Activated naive CD4-positive, alpha-beta T cell treated with anti-CD3 and anti-CD28 coated beads for 36 hours (primary cell): ENCODE results near the gene KCTD12. TPM values are rescaled to one million over a fixed set of nuclear protein-coding genes. Genes with fewer than 3 reads are reported as not detected.

Experiments used
- CTCF ChIA-PET: fragments of 350-600 bp; sonication (Branson Sonifier 250); formaldehyde crosslinking; loops from one replicate; lab custom pipeline; 2021; ENCODE audit warnings: antibody characterized with exemption; lab: Charles Lee
- DNase-seq: peaks from one replicate; pipeline ENCODE4 v3.0.0-alpha.2; 2020
- H3K27ac Mint-ChIP-seq: one replicate; pipeline ENCODE4 v1.8.0; 2021; ENCODE audit warnings: mild to moderate bottlenecking, mixed read lengths
- H3K27me3 Mint-ChIP-seq: one replicate; pipeline ENCODE4 v1.8.0; 2021; ENCODE audit warnings: low read depth, mixed read lengths
- H3K36me3 Mint-ChIP-seq: one replicate; pipeline ENCODE4 v1.8.0; 2021; ENCODE audit warnings: low read depth, mixed read lengths
- H3K4me1 Mint-ChIP-seq: one replicate; pipeline ENCODE4 v1.8.0; 2021; ENCODE audit warnings: low read depth, mixed read lengths
- H3K4me3 Mint-ChIP-seq: one replicate; pipeline ENCODE4 v1.8.0; 2021; ENCODE audit warnings: mild to moderate bottlenecking, moderate library complexity, mixed read lengths
- H3K9me3 Mint-ChIP-seq: one replicate; pipeline ENCODE4 v1.8.0; 2021; ENCODE audit warnings: mixed read lengths
- intact Hi-C: fragments of 100-400 bp; cut with micrococcal nuclease; formaldehyde crosslinking; loops from one replicate; pipeline ENCODE4 v1.15.1; 2023
- total RNA-seq, 2 experiments: library from RNA; stranded (reverse); gene quantifications; one replicate each; pipeline ENCODE4 v1.2.3, GENCODE V29; 2021

KCTD12 gene
- total RNA-seq, 2 experiments from 2014 or later = 6.2 to 6.4 TPM

- DNase-seq = no peak
- intact Hi-C loops = no loop called here
- Mint-ChIP-seq H3K4me3 (no peak overlapping the region), H3K27ac (no peak overlapping the region), H3K4me1 (peaks cover 3% of the 10 kb centered on the region), H3K9me3 (no peaks in the 10 kb centered on the region), H3K36me3 (no peaks in the 10 kb centered on the region), H3K27me3 (no peaks in the 10 kb centered on the region)
- CTCF ChIA-PET = no interaction called here
Observed at GRCh38 chr13:76852986-76853385, 33.2 kb downstream of the KCTD12 start.

- no peak for DNase-seq
- Mint-ChIP-seq H3K27ac (no peak overlapping the region), H3K27me3 (no peaks in the 10 kb centered on the region), H3K9me3 (no peaks in the 10 kb centered on the region), H3K4me1 (peaks cover 3% of the 10 kb centered on the region), H3K4me3 (no peak overlapping the region), H3K36me3 (no peaks in the 10 kb centered on the region)
- intact Hi-C loops = no loop called here
- CTCF ChIA-PET = no interaction called here
Observed at GRCh38 chr13:76851961-76852360, 34.2 kb downstream of the KCTD12 start.

- no peaks in the 10 kb centered on the region for H3K27me3 Mint-ChIP-seq
- no peaks in the 10 kb centered on the region for H3K9me3 Mint-ChIP-seq
- DNase-seq = no peak
- no peak overlapping the region for H3K4me3 Mint-ChIP-seq
- no peak overlapping the region for H3K27ac Mint-ChIP-seq
- H3K36me3 Mint-ChIP-seq = no peaks in the 10 kb centered on the region
- CTCF ChIA-PET = interaction anchor here (0.7 kb wide), 1 partner anchor 29 kb away, joined by 3 read pairs; no protein-coding TSS in a partner anchor
- no peaks in the 10 kb centered on the region for H3K4me1 Mint-ChIP-seq
- intact Hi-C loops = loop anchor here (2.0 kb wide), 1 partner anchor 21 kb away; no protein-coding TSS in a partner anchor
Observed at GRCh38 chr13:76849493-76849892, 36.7 kb downstream of the KCTD12 start.

GRCh38 chr13:76848596-76848995 is 37.6 kb downstream of the KCTD12 start:
- DNase-seq = no peak
- Mint-ChIP-seq H3K4me3 (no peak overlapping the region), H3K9me3 (no peaks in the 10 kb centered on the region), H3K27me3 (no peaks in the 10 kb centered on the region), H3K27ac (no peak overlapping the region), H3K36me3 (no peaks in the 10 kb centered on the region), H3K4me1 (no peaks in the 10 kb centered on the region)
- CTCF ChIA-PET = interaction anchor here (0.6 kb wide), 1 partner anchor 809 kb away, joined by 3 read pairs; no protein-coding TSS in a partner anchor
- intact Hi-C loops = loop anchor here (2.0 kb wide), 1 partner anchor 20 kb away; no protein-coding TSS in a partner anchor

GRCh38 chr13:76846363-76846762 is 39.8 kb downstream of the KCTD12 start:
- H3K9me3 Mint-ChIP-seq = no peaks in the 10 kb centered on the region
- no peaks in the 10 kb centered on the region for H3K36me3 Mint-ChIP-seq
- CTCF ChIA-PET = no interaction called here
- intact Hi-C loops = no loop called here
- H3K4me3 Mint-ChIP-seq = no peak overlapping the region
- peaks cover 3% of the 10 kb centered on the region for H3K27me3 Mint-ChIP-seq
- H3K27ac Mint-ChIP-seq = no peak overlapping the region
- H3K4me1 Mint-ChIP-seq = no peaks in the 10 kb centered on the region
- no peak for DNase-seq

- Mint-ChIP-seq H3K4me3 (no peak overlapping the region), H3K4me1 (no peaks in the 10 kb centered on the region), H3K9me3 (no peaks in the 10 kb centered on the region), H3K27me3 (peaks cover 3% of the 10 kb centered on the region), H3K27ac (no peak overlapping the region), H3K36me3 (no peaks in the 10 kb centered on the region)
- CTCF ChIA-PET = no interaction called here
- DNase-seq = no peak
- intact Hi-C loops = no loop called here
Observed at GRCh38 chr13:76845865-76846264, 40.3 kb downstream of the KCTD12 start.

- no peak for DNase-seq
- CTCF ChIA-PET = no interaction called here
- no peaks in the 10 kb centered on the region for H3K9me3 Mint-ChIP-seq
- no peak overlapping the region for H3K27ac Mint-ChIP-seq
- no peaks in the 10 kb centered on the region for H3K4me1 Mint-ChIP-seq
- peaks cover 3% of the 10 kb centered on the region for H3K27me3 Mint-ChIP-seq
- intact Hi-C loops = no loop called here
- H3K36me3 Mint-ChIP-seq = no peaks in the 10 kb centered on the region
- H3K4me3 Mint-ChIP-seq = no peak overlapping the region
Observed at GRCh38 chr13:76845367-76845766, 40.8 kb downstream of the KCTD12 start.

- Mint-ChIP-seq H3K4me1 (no peaks in the 10 kb centered on the region), H3K27ac (no peak overlapping the region), H3K9me3 (no peaks in the 10 kb centered on the region), H3K4me3 (no peak overlapping the region), H3K27me3 (peaks cover 3% of the 10 kb centered on the region), H3K36me3 (no peaks in the 10 kb centered on the region)
- no peak for DNase-seq
- intact Hi-C loops = no loop called here
- CTCF ChIA-PET = interaction anchor here (1.2 kb wide), 1 partner anchor 15 kb away, joined by 4 read pairs; no protein-coding TSS in a partner anchor
Observed at GRCh38 chr13:76837801-76838200, 48.4 kb downstream of the KCTD12 start.

- Mint-ChIP-seq H3K27ac (no peak overlapping the region), H3K27me3 (no peaks in the 10 kb centered on the region), H3K9me3 (no peaks in the 10 kb centered on the region), H3K4me3 (no peak overlapping the region), H3K4me1 (no peaks in the 10 kb centered on the region), H3K36me3 (no peaks in the 10 kb centered on the region)
- intact Hi-C loops = no loop called here
- DNase-seq = no peak
- CTCF ChIA-PET = no interaction called here
Observed at GRCh38 chr13:76836311-76836710, 49.9 kb downstream of the KCTD12 start.

GRCh38 chr13:76833441-76833954 is 52.7 kb downstream of the KCTD12 start:
- peaks cover 7% of the 10 kb centered on the region for H3K4me1 Mint-ChIP-seq
- H3K27ac Mint-ChIP-seq = no peak overlapping the region
- intact Hi-C loops = no loop called here
- no peaks in the 10 kb centered on the region for H3K9me3 Mint-ChIP-seq
- no peak overlapping the region for H3K4me3 Mint-ChIP-seq
- no peaks in the 10 kb centered on the region for H3K27me3 Mint-ChIP-seq
- no peaks in the 10 kb centered on the region for H3K36me3 Mint-ChIP-seq
- no peak for DNase-seq
- CTCF ChIA-PET = interaction anchor here (0.6 kb wide), 1 partner anchor 11 kb away, joined by 3 read pairs; no protein-coding TSS in a partner anchor

GRCh38 chr13:76832258-76832988 is 53.8 kb downstream of the KCTD12 start:
- intact Hi-C loops = no loop called here
- CTCF ChIA-PET = no interaction called here

GRCh38 chr13:76830805-76831204 is 55.4 kb downstream of the KCTD12 start:
- intact Hi-C loops = no loop called here
- Mint-ChIP-seq H3K4me3 (no peak overlapping the region), H3K27ac (no peak overlapping the region), H3K36me3 (no peaks in the 10 kb centered on the region), H3K9me3 (no peaks in the 10 kb centered on the region), H3K27me3 (no peaks in the 10 kb centered on the region), H3K4me1 (peaks cover 12% of the 10 kb centered on the region)
- CTCF ChIA-PET = interaction anchor here (0.7 to 3.1 kb wide), 2 partner anchors 52 to 55 kb away, joined by 3 to 17 read pairs; partner anchors contain the start of gene KCTD12
- no peak for DNase-seq

More at GRCh38 chr13:76832258-76832988, 53.8 kb downstream of the KCTD12 start:
- no peaks in the 10 kb centered on the region for H3K36me3 Mint-ChIP-seq
- H3K4me1 Mint-ChIP-seq = peaks cover 12% of the 10 kb centered on the region
- DNase-seq = no peak
- no peak overlapping the region for H3K4me3 Mint-ChIP-seq
- H3K27ac Mint-ChIP-seq = no peak overlapping the region
- no peaks in the 10 kb centered on the region for H3K9me3 Mint-ChIP-seq
- no peaks in the 10 kb centered on the region for H3K27me3 Mint-ChIP-seq
